ENCODE measurements around the gene A1BG.
"Not testable (repeated sequence)": the region's sequence is repeated elsewhere in the genome, so short reads cannot be mapped to it uniquely, and the experiment has no call there.

The A1BG gene

DNA sequence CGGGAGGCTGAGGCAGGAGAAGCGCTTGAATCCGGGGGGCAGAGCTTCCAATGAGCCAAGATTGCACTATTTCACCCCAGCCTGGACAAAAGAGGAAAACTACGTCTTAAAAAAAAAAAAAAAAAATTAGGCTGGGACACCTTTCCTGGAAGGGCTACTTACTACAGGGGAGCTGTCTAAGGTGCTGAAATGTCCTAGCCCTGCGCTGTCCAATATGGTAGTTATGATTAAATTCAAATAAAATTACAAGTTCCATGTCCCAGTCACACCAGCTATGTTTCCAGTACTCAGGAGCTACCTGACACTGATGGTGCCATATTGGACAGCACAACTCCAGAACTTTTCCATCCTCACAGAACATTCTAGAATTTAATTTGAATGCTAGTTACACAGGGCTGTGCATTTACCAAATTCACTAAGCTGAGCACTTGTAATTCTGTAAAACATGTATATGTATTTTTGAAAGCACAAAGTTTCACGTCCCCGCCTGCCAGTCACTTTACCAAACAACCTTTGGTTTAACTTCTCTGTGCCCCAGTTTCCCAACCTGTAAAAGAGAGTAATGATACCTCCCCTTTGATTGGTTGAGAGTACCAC, 35.7 kb downstream of the A1BG start:
- DNase-seq (ENCODE audit: extremely low spot score): no peak
- CTCF ChIA-PET: no interaction called here
- TF ChIP-seq L3MBTL2 (conservative IDR thresholded peaks at IDR 0.05) (no peak), FOXM1 (IDR thresholded peaks at IDR 0.05; ENCODE audit: borderline replicate concordance) (no peak), NFRKB (IDR thresholded peaks at IDR 0.05) (no peak), FOXK2 (IDR thresholded peaks at IDR 0.05) (no peak), ELF4 (IDR thresholded peaks at IDR 0.05) (no peak), CTBP1 (IDR thresholded peaks at IDR 0.05; ENCODE audit: borderline replicate concordance) (no peak), TARDBP (IDR thresholded peaks at IDR 0.05) (no peak), ZNF384 (IDR thresholded peaks at IDR 0.05) (no peak), SP1 (IDR thresholded peaks at IDR 0.05) (no peak), SUZ12 (IDR thresholded peaks at IDR 0.05) (no peak), BHLHE40 (IDR thresholded peaks at IDR 0.05; ENCODE audit: borderline replicate concordance) (no peak), LEF1 (IDR thresholded peaks at IDR 0.05; ENCODE audit: borderline replicate concordance) (no peak), FOXA1 (IDR thresholded peaks at IDR 0.05) (no peak), HDGF (IDR thresholded peaks at IDR 0.05; ENCODE audit: borderline replicate concordance) (no peak)
- TF ChIP-seq, protein P1, sequence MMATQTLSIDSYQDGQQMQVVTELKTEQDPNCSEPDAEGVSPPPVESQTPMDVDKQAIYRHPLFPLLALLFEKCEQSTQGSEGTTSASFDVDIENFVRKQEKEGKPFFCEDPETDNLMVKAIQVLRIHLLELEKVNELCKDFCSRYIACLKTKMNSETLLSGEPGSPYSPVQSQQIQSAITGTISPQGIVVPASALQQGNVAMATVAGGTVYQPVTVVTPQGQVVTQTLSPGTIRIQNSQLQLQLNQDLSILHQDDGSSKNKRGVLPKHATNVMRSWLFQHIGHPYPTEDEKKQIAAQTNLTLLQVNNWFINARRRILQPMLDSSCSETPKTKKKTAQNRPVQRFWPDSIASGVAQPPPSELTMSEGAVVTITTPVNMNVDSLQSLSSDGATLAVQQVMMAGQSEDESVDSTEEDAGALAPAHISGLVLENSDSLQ (IDR thresholded peaks at IDR 0.05): no peak
- POLR2A ChIA-PET: interaction anchor here (1.3 kb wide), 1 partner anchor 9 kb away, joined by 4 read pairs; the partner anchor contains the start of gene ZSCAN22

DNA sequence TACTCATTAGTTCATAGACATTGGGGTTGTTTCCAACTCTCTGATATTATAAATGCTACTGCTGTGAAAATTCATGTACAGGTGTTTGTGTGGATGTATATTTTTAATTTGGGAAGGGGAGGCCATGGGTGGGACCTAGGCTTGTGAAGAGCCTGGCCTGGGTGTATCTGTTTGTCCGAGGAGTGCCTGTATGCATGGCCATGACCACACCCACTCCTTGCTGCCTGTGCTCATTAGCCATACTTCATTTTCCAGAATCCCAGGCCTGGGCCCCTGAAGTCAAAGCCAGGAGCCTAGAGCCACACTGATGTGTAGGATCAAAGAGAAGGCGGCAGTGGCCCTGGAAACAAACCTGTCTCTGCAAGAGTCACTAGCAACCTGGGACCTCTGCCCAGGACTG, 37.7 kb downstream of the A1BG start:
- ChIA-PET CTCF (no interaction called here), POLR2A (no interaction called here)
- no peak for TF ChIP-seq ZNF384 (IDR thresholded peaks at IDR 0.05)
- no peak for TF ChIP-seq LEF1 (IDR thresholded peaks at IDR 0.05; ENCODE audit: borderline replicate concordance)
- TF ChIP-seq BHLHE40 (IDR thresholded peaks at IDR 0.05; ENCODE audit: borderline replicate concordance): no peak
- TF ChIP-seq, protein P1 (IDR thresholded peaks at IDR 0.05): no peak
- no peak for TF ChIP-seq FOXM1 (IDR thresholded peaks at IDR 0.05; ENCODE audit: borderline replicate concordance)
- no peak for TF ChIP-seq SP1 (IDR thresholded peaks at IDR 0.05)
- TF ChIP-seq NFRKB (IDR thresholded peaks at IDR 0.05): no peak
- no peak for DNase-seq (ENCODE audit: extremely low spot score)

DNA sequence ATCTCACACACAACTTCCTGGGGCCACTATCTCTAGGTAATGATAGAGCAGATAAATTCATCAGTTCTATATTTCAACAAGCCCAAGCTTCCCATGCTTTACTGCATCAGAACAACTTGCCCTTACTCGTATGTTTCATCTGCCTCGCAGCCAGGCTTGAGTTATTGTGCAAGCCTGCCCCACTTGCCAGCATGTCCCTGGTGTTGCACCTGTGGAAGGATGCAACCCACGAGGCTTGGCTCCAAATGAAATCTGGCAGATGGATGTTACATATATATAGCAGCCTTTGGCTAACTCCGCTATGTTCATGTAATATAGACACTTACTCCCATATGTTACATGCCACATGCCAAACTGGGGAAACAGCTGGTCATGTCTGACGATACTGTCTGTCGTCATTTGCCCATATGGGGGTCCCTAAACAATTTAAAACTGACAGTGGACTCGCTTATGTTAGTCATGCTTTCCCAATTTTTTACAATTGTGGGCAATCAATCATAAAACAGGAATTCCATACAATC, 41.9 kb downstream of the A1BG start:
- TF ChIP-seq TARDBP (IDR thresholded peaks at IDR 0.05) (no peak), ELF4 (IDR thresholded peaks at IDR 0.05) (no peak), FOXM1 (IDR thresholded peaks at IDR 0.05; ENCODE audit: borderline replicate concordance) (no peak), ZNF384 (IDR thresholded peaks at IDR 0.05) (no peak), BHLHE40 (IDR thresholded peaks at IDR 0.05; ENCODE audit: borderline replicate concordance) (no peak), HDGF (IDR thresholded peaks at IDR 0.05; ENCODE audit: borderline replicate concordance) (no peak), SP1 (IDR thresholded peaks at IDR 0.05) (no peak), LEF1 (IDR thresholded peaks at IDR 0.05; ENCODE audit: borderline replicate concordance) (no peak)
- TF ChIP-seq, protein P1 (IDR thresholded peaks at IDR 0.05): no peak
- DNase-seq (ENCODE audit: extremely low spot score): no peak
- POLR2A ChIA-PET: no interaction called here
- CTCF ChIA-PET: no interaction called here

DNA sequence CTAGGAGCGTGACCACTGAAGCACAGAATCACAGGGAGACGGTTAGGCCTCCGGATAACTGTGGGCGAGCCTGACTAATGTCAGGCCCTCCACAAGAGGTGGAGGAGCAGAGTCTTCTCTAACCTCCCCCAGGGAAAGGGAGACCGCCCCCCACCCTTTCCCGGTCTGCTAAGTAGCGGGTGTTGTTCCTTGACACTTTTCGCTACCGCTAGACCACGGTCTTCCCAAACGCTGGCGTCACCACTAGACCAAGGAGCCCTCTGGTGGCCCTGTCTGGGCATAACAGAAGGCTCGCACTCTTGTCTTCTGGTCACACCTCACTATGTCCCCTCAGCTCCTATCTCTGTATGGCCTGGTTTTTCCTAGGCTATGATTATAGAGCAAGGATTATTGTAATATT, 42.6 kb downstream of the A1BG start:
- CTCF ChIA-PET; POLR2A ChIA-PET; DNase-seq (ENCODE audit: extremely low spot score): not testable (repeated sequence)

DNA sequence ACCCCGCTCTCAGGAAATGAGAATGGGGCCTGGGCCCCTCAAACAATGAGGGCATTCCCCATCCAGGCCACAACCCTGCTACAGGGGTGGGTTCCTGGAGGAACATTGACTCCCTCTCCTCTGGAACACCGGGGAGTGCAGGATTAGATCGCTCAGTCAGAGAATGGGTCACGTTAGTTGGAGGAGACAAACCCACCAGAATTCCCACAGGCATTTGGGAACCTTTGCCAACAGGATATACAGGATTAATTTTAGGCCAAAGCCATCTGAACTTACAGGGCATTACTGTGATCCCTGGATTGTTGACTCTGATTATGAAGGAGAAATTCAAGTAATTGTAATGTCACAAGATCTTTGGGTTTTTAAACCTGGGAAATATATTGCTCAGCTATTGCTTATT, 45.6 kb downstream of the A1BG start:
- no peak for TF ChIP-seq BHLHE40 (IDR thresholded peaks at IDR 0.05; ENCODE audit: borderline replicate concordance)
- TF ChIP-seq, protein P1 (IDR thresholded peaks at IDR 0.05): no peak
- TF ChIP-seq NFRKB (IDR thresholded peaks at IDR 0.05): no peak
- no peak for TF ChIP-seq ELF4 (IDR thresholded peaks at IDR 0.05)
- no peak for TF ChIP-seq FOXK2 (IDR thresholded peaks at IDR 0.05)
- TF ChIP-seq LEF1 (IDR thresholded peaks at IDR 0.05; ENCODE audit: borderline replicate concordance): no peak
- ChIA-PET POLR2A (no interaction called here), CTCF (interaction anchor here (0.6 kb wide), 1 partner anchor 97 kb away, joined by 3 read pairs; no protein-coding TSS in a partner anchor)
- DNase-seq (ENCODE audit: extremely low spot score): no peak

DNA sequence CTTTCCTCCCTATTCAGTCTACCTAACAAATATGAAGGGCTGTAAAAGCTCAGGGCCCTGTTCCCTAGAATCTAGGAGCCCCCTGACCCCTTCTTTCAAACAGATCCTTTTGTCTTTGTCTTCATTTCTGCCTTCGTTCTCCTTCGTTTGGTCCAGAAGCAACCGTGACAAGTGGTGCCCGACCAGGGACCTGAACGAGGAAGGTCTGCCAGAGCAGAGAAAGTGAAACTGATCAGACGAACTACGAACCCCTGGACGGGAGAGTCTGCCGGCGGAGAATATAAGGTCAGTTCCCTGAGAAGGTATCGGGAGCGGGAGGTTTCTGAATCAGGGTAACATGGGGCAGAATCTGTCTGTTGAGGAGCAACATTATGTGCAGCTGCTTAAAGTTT, 47.4 kb downstream of the A1BG start:
- POLR2A ChIA-PET: interaction anchor here (1.4 to 1.5 kb wide), 2 partner anchors 21 to 123 kb away, joined by 3 to 4 read pairs; partner anchors contain the start of genes ZNF274 and ZSCAN22
- DNase-seq (ENCODE audit: extremely low spot score): no peak
- CTCF ChIA-PET: no interaction called here

More for the DNA sequence above, 47.4 kb downstream of the A1BG start:
- TF ChIP-seq LEF1 (IDR thresholded peaks at IDR 0.05; ENCODE audit: borderline replicate concordance): no peak
- no peak for TF ChIP-seq BHLHE40 (IDR thresholded peaks at IDR 0.05; ENCODE audit: borderline replicate concordance)
- no peak for TF ChIP-seq SP1 (IDR thresholded peaks at IDR 0.05)
- no peak for TF ChIP-seq FOXA1 (IDR thresholded peaks at IDR 0.05)
- TF ChIP-seq HDGF (IDR thresholded peaks at IDR 0.05; ENCODE audit: borderline replicate concordance): no peak
- no peak for TF ChIP-seq ELF4 (IDR thresholded peaks at IDR 0.05)
- TF ChIP-seq L3MBTL2 (conservative IDR thresholded peaks at IDR 0.05): no peak
- TF ChIP-seq FOXK2 (IDR thresholded peaks at IDR 0.05): no peak
- no peak for TF ChIP-seq ARNT (IDR thresholded peaks at IDR 0.05)
- no peak for TF ChIP-seq SUZ12 (IDR thresholded peaks at IDR 0.05)
